Measurements from ENCODE around the gene MEIOC.
"Not testable (repeated sequence)": the region's sequence is repeated elsewhere in the genome, so short reads cannot be mapped to it uniquely, and the experiment has no call there.

Gene MEIOC

GRCh38 chr17:44655983-44656710 is at the start of gene MEIOC:
Gene MEIOC (plus strand): TSS chr17:44656468. CDS start chr17:44656614, 146 bp downstream.
- DNase-seq (ENCODE audit: low read depth in 2 of 2, low spot score in 1 of 2): no peak

- no peak for DNase-seq (ENCODE audit: low read depth in 2 of 2, low spot score in 1 of 2)
These were observed 49.6 kb upstream of the MEIOC start for GRCh38 chr17:44606658-44607057.

- DNase-seq (ENCODE audit: low read depth in 2 of 2, low spot score in 1 of 2): no peak
These were observed 48.2 kb upstream of the MEIOC start for GRCh38 chr17:44607836-44608690.

DNA sequence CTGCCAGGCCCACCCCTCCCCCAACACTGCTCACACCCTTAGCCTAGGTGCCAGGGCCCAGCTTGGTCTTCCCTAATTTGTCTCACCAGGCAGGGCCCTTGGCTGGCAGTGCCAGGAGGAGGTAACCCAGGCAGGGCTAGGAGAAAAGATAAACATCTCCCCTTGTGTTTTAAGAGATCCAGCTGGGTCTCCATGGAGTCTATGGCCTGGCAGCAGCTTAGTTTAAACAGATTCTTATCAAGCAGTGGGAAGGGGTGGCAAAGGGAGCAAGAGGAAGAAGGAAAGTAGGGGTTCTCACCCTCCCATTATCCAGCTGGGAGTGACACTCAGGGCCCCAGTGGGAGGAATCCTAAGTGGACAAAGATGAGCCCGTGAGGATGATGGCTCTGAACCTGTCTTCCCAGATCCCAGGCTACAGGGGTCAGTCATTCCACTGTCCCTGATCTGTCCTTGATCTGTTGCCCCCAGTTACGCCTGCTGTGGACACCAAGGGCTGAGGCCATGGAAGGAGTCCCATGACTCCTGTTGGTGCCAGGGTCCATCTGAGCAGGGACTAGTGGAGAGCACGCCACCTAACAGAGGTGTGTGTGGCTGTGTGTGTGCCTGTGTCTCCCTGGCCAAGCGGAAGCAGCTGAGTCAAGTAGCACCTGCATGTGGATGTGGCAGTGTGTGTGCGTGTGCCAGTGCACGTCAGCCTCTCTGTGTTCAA is 47.4 kb upstream of the MEIOC start:
- DNase-seq (ENCODE audit: low read depth in 2 of 2, low spot score in 1 of 2): no peak

DNA sequence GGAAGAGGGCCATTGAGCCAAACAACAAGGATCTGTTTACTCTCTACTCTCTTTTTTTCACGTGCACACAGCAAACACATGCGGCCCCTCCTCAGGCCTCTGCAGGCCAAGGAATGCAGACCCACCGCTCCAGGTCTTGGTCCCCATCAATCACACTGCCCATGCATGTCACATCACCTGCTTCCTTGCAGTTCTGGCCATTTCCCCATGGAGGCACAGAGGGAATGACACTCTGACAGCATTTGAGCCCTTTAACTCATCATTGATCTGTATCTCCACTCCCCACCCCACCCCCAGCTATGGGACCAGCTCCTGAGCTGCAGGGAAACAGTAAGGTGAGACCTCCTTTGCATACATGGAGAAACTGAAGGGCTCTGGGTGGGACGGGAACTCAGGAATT is 45.9 kb upstream of the MEIOC start:
- no peak for DNase-seq (ENCODE audit: low read depth in 2 of 2, low spot score in 1 of 2)

DNA sequence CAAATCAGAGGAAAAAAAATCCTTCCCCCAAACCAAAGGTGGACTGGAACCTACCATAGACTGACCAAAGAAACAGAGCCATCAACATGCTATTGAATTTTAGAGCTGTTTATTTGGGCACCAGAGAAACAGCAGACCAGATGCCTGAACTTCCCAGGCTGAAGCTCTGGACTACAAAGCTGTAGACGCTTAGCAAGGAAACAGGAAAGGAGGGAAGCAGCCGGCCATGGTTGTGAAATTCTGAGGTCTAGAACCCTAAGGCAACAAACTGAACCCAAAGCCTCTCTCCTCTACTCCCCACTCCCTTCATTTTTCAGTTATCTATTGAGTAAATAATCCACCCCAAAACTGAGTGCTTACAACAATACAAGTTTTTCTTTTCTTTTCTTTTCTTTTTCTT is 45.4 kb upstream of the MEIOC start:
- no peak for DNase-seq (ENCODE audit: low read depth in 2 of 2, low spot score in 1 of 2)

DNA sequence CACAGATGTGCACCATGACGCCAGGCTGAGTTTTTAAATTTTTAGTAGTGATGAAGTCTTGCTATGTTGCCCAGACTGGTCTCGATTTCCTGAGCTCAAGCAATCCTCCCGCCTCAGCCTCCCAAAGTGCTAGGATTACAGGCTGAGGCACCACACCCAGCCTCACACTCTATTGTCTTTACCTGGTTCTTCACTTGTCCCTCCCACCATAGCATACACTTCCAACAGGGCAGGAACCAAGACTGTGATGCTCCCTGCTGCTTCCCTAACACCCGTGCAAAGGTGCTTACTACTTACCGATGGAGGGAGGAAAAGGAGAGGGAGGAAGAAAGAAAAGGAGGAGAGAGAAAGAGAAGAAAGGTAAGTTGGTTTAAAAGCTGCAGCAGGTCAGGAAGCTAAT is 41.4 kb upstream of the MEIOC start:
- DNase-seq (ENCODE audit: low read depth in 2 of 2, low spot score in 1 of 2): no peak

DNA sequence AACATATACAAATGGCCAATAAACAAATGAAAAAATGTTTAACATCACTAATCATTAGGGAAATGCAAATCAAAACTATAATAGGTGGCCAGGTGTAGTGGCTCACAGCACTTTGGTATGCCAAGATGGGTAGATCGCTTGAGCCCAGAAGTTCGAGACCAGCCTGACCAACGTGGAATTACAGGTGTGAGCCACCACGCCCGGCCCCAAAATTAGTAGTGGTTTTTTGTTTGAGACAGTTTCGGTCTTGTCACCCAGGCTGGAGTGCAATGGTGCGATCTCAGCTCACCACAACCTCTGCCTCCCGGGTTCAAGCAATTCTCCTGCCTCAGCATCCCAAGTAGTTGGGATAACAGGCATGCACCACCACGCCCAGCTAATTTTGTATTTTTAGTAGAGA is 37.6 kb upstream of the MEIOC start:
- DNase-seq (ENCODE audit: low read depth in 2 of 2, low spot score in 1 of 2): not testable (repeated sequence)

- DNase-seq (ENCODE audit: low read depth in 2 of 2, low spot score in 1 of 2): no peak
These were observed 33.1 kb upstream of the MEIOC start for GRCh38 chr17:44623070-44623725.

GRCh38 chr17:44627513-44628242 is 28.6 kb upstream of the MEIOC start:
- DNase-seq (ENCODE audit: low read depth in 2 of 2, low spot score in 1 of 2): no peak

GRCh38 chr17:44628243-44629188 is 27.8 kb upstream of the MEIOC start:
- DNase-seq (ENCODE audit: low read depth in 2 of 2, low spot score in 1 of 2): no peak

- DNase-seq (ENCODE audit: low read depth in 2 of 2, low spot score in 1 of 2): no peak
These were observed 27.0 kb upstream of the MEIOC start for GRCh38 chr17:44629314-44629713.

GRCh38 chr17:44630703-44631102 is 25.6 kb upstream of the MEIOC start:
- no peak for DNase-seq (ENCODE audit: low read depth in 2 of 2, low spot score in 1 of 2)

- DNase-seq (ENCODE audit: low read depth in 2 of 2, low spot score in 1 of 2): no peak
These were observed 22.3 kb upstream of the MEIOC start for GRCh38 chr17:44633998-44634397.

DNA sequence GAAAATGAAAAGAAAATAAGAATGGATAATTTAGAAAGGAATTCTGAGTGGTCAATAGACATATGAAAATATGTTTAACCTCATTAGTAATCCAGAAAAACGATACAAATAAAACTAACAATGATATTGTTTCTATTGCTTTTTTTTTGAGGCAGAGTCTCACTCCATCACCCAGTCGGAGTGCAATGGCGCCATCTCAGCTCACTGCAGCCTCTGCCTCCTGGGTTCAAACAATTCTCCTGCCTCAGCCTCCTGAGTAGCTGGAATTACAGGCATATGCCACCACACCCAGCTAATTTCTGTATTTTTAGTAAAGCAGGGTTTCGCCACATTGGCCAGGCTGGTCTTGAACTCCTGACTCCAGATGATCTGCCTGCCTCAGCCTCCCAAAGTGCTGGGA is 21.9 kb upstream of the MEIOC start:
- not testable (repeated sequence) for DNase-seq (ENCODE audit: low read depth in 2 of 2, low spot score in 1 of 2)

DNA sequence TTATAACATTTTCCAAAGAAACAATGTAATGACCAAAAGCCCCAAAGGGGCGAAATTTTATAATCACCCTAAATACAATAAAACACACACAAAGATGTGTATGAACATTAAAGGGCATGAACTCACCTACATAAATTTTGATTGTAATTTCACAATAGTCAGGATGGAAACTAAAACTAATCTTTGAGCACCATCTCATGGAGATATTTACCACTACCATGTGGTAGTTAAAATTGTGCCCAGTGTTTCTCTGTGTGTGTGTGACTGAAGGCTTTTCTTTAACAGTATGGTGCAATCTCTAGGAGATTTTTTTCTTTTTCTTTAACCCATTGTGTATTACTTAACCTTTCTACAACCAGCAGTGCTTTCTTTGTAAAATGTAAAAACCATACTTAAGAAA is 19.7 kb upstream of the MEIOC start:
- DNase-seq (ENCODE audit: low read depth in 2 of 2, low spot score in 1 of 2): no peak

GRCh38 chr17:44637066-44637465 is 19.2 kb upstream of the MEIOC start:
- DNase-seq (ENCODE audit: low read depth in 2 of 2, low spot score in 1 of 2): no peak

DNA sequence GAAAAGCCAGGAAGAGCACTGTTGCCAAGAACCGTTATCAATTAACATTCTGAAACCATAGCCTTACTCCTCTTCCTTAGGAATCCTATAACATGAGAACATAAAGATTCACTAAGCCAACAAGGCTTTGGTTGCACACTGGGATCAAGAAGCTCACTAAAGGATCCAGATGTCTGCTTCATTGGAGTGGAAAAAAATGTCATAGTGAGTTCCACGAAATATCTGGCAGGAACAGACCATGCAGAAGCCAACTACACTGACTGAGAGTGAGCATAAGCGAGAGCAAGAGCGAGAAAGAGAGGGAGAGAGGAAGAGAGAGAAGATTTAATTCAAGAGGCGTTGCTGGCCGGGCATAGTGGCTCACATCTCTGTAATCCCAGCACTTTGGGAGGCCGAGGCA is 13.4 kb upstream of the MEIOC start:
- no peak for DNase-seq (ENCODE audit: low read depth in 2 of 2, low spot score in 1 of 2)

DNA sequence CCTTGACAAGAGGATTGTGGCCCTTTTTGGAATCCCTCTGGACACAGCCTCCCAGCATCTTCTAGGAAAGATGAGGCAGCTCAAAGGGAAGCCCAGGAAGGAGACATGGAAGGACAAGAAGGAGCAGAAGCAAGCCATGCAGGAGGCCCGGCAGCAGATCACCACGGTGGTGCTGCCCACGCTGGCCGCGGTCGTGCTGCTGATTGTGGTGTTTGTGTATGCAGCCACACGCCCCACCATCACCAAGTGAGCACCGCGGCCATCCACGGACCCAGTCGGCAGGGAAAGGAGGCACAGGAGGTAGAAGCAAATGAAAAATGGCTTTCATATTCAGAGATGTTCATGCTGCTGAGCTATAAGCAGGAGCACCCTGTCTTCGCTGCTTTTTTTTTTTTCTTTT is 10.9 kb upstream of the MEIOC start:
- no peak for DNase-seq (ENCODE audit: low read depth in 2 of 2, low spot score in 1 of 2)

DNA sequence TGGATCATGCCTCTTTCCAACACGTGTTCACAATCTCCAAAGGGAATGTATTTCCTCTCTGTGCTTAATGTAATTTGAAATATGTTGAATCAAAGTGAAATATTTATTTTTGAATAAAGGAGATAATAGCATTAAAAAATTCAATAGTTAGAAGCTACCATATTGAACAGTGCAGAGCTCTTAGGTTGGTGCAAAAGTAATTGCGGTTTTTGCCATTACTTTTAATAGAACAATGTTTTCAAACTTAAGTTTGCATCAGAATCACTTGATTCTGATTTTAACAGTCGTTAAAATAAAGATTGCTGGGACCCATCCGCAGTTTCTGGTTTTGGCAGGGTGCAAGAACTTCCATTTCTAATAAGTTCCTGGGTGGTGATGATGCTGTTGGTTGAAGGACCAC is 10.0 kb upstream of the MEIOC start:
- no peak for DNase-seq (ENCODE audit: low read depth in 2 of 2, low spot score in 1 of 2)
